TTC549 (cell line): ENCODE results near the gene SYNJ2.

Experiments
- FAIRE-seq: peaks from 2 replicates; lab custom pipeline; 2012; peaks lifted over from hg19 to GRCh38; lab: Jason Lieb, UNC

Gene SYNJ2

DNA sequence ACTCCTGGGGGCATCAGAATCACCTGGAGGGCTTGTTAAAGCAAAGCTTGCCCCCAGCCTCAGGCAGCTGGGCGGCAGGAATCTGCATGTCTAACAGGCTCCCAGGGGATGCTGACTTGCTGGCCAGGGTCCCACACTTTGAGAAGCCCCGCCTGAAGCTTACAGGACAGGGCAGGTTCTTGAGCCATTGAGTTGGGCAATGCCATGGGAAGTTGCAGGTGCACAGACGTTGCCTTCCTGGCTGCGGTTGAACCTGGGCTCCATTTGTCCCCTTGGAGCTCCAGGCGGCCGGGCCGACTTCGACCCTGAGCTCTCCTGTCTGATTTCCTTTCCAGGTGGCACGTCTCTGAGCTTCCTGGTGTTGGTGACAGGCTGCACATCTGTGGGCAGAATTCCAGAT, 46.8 kb downstream of the SYNJ2 start:
- no peak for FAIRE-seq

DNA sequence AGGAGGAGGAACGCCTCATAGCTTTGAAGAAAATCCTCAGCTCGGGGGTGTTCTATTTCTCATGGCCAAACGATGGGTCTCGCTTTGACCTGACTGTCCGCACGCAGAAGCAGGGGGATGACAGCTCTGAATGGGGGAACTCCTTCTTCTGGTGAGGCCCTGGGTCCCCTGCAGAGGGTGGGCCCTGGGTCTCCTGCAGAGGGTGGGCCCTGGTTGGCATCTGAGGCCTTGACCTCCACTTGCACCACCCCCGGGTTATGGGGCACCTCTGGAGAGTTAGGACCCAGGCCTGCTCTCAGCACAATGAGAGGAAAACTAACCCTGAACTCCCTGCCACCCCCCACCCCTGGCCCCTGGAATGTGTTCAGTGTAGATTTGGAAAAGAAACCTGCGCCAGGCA, 47.2 kb downstream of the SYNJ2 start:
- no peak for FAIRE-seq

DNA sequence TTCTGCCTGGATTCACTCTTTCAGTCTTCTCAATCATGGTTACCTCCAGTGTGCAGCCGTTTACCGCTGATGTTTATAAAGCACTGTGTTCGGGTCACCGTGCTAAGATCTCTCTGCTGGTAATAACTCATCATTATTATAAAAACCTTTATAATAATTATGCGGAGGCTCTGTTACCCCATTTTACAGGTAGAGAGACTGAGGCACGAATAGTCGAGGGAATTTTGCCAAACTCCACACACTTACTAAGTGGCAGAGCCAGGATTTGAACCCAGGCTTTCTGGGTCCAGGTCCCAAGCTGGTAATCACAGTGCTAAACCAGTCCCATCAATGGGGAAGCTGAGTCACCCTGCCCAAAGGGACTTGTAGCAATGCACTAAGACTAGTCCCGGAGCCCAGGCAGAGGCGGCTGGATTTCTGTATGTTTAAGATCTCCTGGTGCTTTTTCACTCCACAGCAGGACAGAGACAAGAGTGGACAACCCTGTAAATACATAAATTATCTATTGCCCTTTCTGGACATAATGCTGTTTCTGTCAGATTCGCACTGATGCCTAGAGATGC, 48.1 kb downstream of the SYNJ2 start:
- no peak for FAIRE-seq

DNA sequence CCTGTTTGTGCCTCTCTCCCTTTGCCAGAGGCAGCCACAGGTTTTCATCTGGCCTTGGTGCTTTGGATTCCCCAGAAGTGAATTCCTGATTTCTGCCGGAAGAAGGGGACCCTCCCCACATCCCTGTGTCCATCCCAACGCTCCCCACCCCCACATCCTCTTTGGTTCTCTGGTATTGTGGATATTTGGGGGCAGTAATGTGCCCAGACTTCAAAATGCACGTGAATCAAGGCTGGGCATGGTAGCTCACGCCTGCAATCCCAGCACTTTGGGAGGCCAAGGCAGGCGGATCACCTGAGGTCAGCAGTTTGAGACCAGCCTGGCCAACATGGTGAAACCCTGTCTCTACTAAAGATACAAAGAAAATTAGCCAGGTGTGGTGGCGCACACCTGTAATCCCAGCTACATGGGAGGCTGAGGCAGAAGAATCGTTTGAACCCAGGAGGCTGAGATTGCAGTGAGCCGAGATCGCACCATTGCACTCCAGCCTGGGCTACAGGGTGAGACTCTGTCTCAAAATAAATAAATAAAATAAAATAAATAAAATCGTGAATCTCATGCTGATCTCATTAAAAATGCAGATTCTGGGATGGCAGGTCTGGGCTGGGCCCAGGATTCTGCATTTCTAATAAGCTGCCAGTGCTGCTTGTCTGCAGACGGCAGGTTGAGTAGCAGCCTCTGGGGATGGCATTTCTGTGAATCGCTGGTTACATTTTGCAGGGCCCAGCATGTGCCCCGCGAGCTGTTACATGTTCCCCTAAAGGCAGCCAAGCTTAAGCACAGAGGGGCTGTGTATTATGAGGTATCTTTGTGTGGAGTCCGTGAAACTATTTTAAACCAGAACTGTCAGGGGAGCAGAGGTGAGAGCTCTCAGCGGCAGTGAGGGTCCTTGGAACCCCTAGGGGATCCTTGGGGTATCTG, 49.0 kb downstream of the SYNJ2 start:
- FAIRE-seq = no peak

DNA sequence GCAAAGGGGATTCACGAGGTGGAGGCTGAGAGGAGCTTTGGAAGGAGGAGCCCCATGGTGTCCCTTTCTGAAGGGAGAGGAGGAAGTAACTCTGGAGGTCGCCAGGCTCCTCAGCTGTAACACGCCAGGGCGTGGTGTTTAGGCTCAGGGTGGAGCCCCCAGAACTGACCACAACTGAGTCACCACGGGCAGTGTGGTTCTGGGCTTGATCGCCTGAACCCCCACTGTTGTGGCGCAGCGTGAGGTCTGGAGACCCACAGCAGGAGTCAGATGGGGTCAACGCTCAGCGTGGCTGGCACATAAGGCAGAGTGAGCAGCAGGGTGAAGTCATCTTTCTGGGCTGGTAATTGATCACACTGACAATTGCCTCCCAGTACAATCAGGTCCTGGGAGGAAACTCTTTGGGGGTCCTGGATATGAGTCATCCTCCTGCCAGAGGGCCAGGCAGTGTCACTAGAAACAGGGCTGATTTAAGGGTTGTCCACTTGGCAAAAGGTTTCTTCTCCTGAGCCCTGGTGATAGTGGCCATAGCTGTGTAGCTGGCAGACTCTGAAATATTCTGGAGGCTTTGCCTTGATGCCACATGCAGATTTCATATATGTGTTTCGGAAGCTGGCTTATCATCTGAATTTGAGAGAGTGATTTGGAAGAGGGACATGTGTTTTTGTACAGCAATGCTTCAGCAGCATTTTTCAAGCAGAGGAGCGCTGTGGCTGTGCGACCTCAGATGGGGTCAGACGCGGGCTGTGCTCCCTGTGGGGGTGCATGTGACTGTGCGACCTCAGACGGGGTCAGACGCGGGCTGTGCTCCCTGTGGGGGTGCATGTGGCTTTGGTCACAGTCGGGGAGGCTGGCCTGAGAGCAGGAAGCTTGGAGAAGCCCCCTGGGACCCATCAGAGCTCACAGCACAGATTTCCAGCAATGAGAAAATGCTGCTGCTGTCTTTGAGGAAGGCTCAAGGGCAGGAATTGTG, 50.0 kb downstream of the SYNJ2 start:
- FAIRE-seq = no peak

DNA sequence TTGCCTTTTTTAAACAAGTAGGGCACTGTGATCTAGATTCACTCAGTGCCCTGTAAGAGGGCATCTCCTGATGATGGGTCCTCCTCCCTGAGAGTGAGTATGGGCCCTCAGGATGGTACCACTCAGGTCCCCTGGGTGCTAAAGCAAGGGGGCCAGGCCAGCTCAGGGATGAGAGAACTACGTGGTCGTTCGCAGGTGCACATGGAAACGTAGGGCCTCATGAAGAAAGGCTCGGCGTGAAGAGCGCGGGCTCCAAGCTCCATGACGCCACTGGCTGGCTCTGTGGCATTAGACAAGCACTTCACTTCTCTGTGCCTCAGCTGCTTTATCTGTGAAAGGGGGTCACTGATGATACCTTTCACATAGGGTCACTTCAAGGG, 50.7 kb downstream of the SYNJ2 start:
- no peak for FAIRE-seq

DNA sequence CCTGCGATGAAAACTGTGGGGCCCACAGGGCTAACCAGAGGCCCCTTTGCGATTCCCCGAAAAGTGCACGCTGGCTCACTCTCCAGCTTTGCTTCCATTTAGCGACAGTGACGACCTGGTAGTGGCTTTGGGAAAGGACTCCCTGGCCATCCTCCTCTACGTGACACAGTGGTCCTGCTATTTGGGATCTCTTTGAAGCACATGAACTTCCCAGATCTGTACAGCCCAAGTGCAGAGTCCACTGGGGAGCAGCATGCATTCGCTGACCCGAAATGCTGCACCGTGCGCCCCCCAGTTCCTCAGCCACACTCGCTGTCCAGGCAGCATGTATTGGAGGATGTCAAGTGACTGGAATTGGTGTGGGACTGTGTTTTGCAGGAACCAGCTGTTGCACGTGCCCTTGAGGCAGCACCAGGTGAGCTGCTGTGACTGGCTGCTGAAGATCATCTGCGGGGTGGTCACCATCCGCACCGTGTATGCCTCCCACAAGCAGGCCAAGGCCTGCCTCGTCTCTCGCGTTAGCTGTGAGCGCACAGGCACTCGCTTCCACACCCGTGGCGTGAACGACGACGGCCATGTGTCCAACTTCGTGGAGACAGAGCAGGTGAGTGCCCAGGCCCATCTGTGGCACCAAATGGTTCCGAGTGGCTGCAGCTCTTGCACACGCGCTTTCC, 51.6 kb downstream of the SYNJ2 start:
- FAIRE-seq = no peak

DNA sequence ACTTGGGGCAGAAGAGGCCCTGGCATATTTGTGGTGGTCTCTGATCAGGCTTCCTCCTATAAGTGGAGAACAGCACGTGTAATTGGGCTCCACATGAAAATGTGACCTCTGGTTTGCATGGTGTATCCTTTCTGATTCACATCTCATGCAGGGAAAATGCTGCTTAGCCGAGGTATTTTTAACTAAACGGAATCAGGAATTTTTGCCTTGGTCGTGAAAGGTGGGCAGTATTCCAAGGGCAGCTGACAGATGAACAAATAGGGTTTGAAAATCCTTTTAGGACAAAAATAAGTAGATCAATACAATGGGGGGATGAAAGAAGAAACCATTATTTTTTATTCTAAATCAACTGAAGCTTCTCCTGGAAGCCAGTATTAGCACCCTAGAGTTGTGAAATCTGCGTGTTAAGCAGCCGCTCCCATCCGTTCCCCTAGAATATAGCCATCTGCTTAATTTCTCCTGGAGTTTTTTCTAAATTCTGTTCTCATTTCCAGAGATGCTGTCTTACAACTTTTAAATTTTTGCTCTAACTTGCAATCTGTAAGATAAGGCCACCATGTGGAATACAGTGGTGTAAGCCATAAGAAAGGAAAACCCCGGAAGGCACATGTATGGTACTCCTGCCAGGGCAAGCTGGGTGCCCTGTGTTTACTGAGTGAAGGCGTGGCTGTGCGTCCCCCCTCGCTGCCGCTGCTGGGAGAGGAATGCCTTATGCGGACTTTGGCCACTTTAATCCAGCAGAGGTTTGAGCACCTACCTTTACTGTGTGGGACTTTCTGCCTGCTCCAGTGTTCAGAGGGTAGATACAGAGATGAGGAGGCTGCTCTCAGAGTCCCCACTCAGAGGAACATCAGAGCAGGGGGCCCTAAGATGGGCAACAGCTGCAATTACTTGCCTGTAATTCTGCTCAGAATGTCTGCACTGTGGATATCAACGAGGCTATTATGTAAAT, 52.4 kb downstream of the SYNJ2 start:
- FAIRE-seq = no peak

DNA sequence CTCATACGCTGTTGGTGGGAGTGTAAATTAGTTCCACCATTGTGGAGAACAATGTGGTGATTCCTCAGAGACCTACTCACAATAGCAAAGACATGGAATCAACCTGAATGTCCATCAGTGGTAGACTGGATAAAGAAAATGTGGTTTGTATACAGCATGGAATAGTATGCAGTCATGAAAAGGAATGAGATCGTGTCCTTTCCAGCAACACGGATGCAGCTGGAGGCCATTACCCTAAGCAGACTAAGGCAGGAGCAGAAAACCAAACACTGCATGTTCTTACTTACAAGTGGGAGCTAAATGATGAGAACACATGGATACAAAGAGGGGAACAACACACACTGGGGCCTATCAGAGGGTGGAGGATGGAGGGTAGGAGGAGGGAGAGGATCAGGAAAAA, 54.6 kb downstream of the SYNJ2 start:
- FAIRE-seq = no peak

DNA sequence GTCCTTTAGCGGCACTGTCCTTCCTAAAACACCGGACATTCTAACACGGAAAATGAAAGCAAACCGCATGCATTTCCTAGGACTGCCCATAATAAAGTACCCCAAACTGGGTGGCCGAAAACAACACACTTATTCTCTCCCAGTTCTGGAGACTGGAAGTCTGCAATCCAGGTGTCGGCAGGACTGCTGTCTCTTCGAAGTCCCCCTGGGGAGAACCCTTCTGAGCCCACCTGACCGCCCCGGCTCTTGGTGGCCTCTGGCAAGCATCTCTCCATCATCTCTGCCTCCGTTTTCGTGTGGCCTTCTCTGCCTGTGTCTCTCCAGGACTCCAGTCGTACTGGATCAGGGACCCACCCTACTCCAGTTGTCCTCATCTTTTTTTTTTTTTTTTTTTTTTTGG, 55.4 kb downstream of the SYNJ2 start:
- no peak for FAIRE-seq

DNA sequence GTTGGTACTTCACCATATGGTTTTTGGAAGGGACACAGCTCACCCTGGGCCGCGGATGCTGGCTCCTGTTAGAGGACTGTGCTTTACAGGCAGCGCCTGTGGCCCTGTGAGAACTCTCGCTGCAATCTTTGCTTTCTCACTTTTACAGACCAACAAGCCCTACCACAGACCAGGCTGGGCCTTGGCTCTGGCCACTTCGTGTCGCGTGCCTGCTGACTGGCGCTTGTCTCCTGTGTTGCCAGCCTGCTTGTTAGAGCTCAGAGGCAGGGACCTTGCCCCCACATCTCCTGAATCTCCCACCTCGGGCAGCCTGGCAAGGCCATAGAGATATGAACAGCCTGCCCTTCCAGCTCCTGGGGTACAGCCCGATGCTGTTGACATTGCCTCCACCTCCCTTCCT, 56.1 kb downstream of the SYNJ2 start:
- no peak for FAIRE-seq

DNA sequence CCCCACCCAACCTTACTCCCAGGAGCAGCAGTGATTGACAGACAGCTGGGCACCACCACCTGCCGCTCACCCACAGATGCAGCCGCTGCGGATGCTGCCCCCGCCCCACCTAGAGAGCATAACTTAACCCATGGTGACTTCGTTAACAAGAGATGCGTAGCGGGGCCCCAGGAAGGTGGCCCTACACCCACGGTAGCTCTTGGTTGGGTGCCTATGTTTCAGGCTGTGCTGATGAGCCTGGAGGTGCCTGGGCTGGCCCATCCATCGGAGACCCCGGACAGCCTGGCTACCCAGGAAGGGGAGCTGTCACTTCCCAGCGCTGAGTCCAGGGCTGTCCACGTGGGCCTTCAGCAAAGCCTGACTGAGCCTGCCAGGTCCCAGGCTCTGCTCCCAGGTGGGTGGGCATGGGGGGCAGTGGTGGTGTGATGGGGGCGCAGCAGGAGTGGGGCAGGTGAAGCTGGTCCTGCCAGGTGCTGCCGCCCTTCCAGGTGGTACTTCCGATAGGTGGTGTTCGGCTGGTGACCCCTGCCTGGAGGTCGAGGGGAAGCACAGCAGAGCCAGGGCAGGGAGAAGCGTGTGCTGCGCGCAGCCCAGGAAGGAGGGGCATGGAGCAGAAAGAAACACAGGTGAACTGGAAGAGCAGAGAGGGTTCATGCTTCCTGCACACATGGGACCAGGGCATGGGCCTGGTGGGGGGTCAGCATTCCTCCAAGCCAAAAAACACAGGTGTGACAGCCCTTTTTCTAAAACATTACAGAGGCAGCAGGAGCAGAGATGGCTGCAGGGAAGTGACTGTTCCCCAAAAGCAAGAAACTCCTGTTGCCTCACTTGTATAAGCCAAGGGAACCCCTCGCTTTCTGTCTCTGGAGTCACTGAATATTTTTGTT, 56.9 kb downstream of the SYNJ2 start:
- no peak for FAIRE-seq

DNA sequence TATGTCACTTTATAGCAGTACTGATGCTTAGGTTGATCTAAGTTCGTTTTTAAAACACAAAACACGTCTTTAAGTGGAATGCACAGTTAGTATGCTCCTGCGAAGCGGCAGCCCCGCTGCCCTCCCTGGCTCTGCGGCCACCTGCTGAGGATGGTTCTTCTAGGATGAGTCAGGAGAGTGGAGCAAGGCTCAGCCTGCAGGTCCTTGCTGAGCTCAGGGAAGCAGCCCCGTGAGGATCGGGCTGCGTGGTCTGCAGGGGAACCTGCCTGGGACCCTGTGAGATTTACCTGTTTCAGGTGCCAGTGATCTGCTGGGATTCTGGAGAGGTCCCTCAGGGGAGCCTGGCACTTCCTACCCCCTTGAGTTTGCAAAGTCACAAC, 57.5 kb downstream of the SYNJ2 start:
- FAIRE-seq = no peak

DNA sequence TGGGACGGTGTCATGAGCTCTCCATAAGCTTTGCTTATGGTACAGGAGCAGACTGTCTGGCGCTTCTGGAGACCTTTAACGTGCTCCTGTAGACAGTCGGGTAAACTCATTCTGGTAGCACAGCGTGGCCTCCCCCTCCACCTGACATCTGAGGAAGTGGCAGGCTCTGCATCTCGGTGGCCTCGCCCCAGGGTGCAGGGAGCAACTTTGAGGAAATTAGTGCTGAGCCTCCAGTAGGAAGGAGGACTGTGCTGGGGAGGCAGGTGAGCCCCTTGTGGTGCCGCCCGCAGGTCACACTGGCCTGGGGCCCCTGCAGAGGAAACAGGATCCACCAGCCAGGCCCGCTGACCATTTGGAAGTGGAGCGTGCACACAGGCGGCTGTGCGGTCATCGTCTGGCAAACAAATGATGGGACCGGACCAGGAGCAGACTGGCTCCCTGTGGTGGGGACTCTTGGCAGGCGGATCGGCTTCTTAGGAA, 57.9 kb downstream of the SYNJ2 start:
- no peak for FAIRE-seq

DNA sequence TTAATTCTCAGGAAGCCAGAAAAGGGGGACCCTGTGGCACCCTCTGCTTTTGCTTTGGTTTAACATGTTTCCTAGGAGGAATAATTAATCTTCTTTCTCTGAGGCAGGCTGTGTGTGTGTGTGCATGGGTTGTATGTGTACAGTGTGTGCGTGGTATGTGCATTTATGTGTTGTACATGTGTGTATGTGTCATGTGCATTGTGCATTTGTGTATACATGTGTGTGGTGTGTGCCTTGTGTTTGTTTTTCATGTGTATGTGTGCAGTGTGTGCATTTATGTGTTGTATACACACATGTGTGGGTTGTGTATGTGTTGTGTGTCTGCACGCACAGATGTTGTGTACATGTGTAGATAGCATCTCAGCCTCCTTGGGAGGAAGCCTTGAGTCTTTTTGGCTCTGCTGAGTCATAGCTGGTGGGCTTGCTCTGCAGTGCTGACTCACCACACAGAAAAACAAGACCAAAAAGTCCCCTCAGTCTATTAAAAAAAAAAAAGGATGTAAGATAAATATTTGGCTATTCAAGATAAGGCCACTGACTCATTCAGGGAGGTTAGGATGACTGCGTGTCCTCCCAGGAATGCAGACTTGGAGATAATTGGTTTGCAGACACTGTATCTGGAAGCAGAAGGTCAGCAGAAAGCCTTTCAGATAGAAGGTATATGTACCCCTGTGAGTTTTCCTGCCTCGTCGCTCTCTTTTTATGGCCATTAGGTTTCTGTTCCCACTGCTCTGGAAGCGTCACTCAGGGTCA, 58.6 kb downstream of the SYNJ2 start:
- FAIRE-seq = no peak

DNA sequence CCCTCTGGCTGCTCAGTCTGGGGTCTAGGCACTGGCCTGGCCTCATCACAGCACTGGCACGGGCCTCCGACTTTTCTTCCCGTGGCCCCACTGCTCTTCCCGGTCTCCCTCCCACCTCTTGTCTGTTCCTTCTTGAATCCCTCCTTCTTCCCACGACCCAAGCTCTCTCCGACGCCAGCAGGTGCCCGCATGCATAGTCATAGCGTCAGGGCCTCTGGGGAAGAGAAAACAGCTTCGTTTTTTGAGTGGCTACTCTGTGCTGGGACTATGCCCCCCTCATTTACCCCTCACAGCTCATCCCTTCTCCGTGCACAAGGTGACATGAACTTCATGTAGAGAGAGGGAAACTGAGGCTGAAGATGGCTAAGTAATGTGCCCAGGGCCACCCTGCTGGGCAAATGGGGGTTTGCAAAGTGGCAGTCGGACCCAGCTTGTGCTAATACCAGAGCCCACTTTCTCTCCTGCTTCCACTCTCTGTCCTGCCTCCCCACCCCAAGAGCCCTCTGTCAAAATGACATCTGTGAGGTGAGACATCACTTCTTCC, 59.2 kb downstream of the SYNJ2 start:
- no peak for FAIRE-seq

DNA sequence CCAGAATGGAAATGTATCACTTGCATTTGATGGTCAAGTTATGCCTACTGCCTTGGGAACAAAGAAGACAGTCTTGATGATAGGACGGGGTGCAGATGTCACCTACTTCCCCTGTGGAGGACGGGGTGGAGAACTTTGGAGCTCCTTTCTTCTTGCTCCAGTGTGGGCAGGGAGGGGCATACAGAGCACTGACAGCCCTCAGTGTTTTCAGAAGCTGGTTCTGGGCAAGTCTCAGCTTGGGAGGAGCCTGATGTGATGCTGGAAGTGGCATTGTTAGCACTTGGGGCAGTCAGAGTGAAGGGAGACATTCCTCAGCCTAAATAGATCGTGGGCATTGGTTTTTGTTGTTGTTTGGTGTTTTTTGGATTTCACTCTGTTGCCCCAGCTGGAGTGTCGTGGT, 59.7 kb downstream of the SYNJ2 start:
- FAIRE-seq = no peak

DNA sequence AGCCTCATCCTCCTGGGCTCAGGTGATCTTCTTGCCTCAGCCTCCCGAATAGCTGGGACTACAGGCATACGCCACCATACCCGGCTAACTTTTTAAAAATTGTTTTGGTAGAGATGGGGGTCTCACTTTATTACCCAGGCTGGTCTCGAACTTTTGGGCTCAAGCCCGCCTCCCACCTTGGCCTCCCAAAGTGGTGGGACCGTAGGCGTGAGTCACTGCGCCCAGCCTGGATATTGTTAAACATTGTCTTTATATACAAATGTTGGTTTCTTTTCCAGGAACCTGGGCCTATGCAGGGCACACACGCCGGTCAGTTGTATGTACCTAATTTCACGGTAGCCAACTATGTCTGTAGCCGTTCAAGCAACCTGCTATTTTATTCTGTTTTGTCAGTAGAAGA, 60.1 kb downstream of the SYNJ2 start:
- no peak for FAIRE-seq

DNA sequence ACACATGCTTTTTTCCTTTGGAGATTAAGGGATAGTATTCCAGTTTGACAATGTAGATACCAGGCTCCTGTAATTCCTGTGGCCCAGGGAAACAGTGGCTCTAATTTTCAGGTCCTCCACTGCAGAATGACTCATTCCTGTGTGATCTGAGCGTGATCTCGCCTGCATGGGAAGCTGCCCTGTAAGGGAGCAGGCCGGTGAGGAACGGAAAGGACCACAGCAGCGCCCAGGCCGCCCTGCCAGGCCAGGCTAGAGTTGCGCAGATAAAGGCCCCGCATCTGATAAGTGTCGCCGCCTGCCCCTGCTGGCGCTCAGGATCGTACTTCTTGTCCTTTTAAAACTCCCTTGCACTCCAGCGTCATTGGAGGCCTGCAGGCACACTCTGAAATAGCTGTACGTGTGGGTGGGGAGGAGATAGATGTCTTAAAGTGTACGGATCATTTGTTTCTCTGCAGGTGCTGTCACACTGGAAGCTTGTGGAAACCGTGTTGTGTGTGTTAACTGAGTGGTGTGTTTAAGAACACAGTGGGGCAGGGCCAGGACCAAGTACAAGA, 60.7 kb downstream of the SYNJ2 start:
- no peak for FAIRE-seq
